NB4 (cell line): ENCODE results near the gene APH1B.

Experiments
- DNase-seq: peaks from one replicate; pipeline ENCODE4 v3.0.0; 2010; ENCODE audit warnings: low read depth
- H3K4me3 ChIP-seq: one replicate; pipeline ENCODE4 v1.5.1; 2011; ENCODE audit warnings: mild to moderate bottlenecking, low read depth, low read length, moderate library complexity
- CTCF ChIP-seq: IDR thresholded peaks from one replicate; pipeline ENCODE4 v1.5.1; 2012; ENCODE audit warnings: low read depth, low read length
- MAX ChIP-seq: IDR thresholded peaks from 2 replicates; pipeline ENCODE4 v1.6.1; 2011; ENCODE audit warnings: low read depth, low read length
- MYC ChIP-seq: IDR thresholded peaks from 2 replicates; pipeline ENCODE4 v1.6.1; 2011; ENCODE audit warnings: low read depth, low read length
- POLR2A ChIP-seq: IDR thresholded peaks from 2 replicates; pipeline ENCODE4 v1.6.1; 2011; ENCODE audit warnings: mild to moderate bottlenecking; ENCODE audit not compliant: insufficient read length; ENCODE audit errors: extremely low read depth

APH1B gene

GRCh38 chr15:63256433-63257274 lies 20.8 kb upstream of the APH1B start:
- no peak for DNase-seq
- no peak overlapping the region for H3K4me3 ChIP-seq
- TF ChIP-seq MAX (no peak), POLR2A (no peak), MYC (no peak), CTCF (no peak)

- H3K4me3 ChIP-seq, result no peak overlapping the region
- DNase-seq, result no peak
- TF ChIP-seq POLR2A (no peak), MAX (no peak), MYC (no peak), CTCF (no peak)
Observed at GRCh38 chr15:63258658-63259057, 18.7 kb upstream of the APH1B start.

- H3K4me3 ChIP-seq, result no peak overlapping the region
- TF ChIP-seq POLR2A, result no peak
- no peak for TF ChIP-seq CTCF
- no peak for TF ChIP-seq MYC
- no peak for TF ChIP-seq MAX
- no peak for DNase-seq
Observed at GRCh38 chr15:63260791-63261190, 16.6 kb upstream of the APH1B start.

- no peak overlapping the region for H3K4me3 ChIP-seq
- TF ChIP-seq CTCF, result no peak
- no peak for TF ChIP-seq POLR2A
- no peak for TF ChIP-seq MYC
- no peak for TF ChIP-seq MAX
- DNase-seq, result no peak
Observed at GRCh38 chr15:63261311-63261710, 16.1 kb upstream of the APH1B start.

- H3K4me3 ChIP-seq, result no peak overlapping the region
- no peak for TF ChIP-seq MYC
- TF ChIP-seq POLR2A, result no peak
- DNase-seq, result no peak
Observed at GRCh38 chr15:63263519-63263918, 13.9 kb upstream of the APH1B start.

- DNase-seq, result no peak
- no peak for TF ChIP-seq MAX
- TF ChIP-seq POLR2A, result no peak
- no peak for TF ChIP-seq CTCF
- no peak for TF ChIP-seq MYC
- no peak overlapping the region for H3K4me3 ChIP-seq
Observed at GRCh38 chr15:63264688-63265293, 12.6 kb upstream of the APH1B start.
